CD4-positive, alpha-beta T cell treated with Interferon gamma for 1 hour (primary cell): ENCODE data around the gene MXRA7.

Source experiments
- DNase-seq: peaks from one replicate; pipeline ENCODE4 v3.0.0-alpha.2; 2020

The MXRA7 gene

GRCh38 chr17:76695059-76695831 lies 15.5 kb downstream of the MXRA7 start:
- no peak for DNase-seq

GRCh38 chr17:76691379-76692191 lies 19.2 kb downstream of the MXRA7 start:
- no peak for DNase-seq

GRCh38 chr17:76690596-76691280 lies 20.0 kb downstream of the MXRA7 start:
- DNase-seq, result no peak

- no peak for DNase-seq
Measured at GRCh38 chr17:76689859-76690258, 20.9 kb downstream of the MXRA7 start.

- no peak for DNase-seq
Measured at GRCh38 chr17:76688165-76688622, 22.6 kb downstream of the MXRA7 start.

- DNase-seq, result no peak
Measured at GRCh38 chr17:76687298-76688164, 23.2 kb downstream of the MXRA7 start.

- DNase-seq, result no peak
Measured at GRCh38 chr17:76686538-76687297, 24.0 kb downstream of the MXRA7 start.

- DNase-seq, result no peak
Measured at GRCh38 chr17:76685846-76686245, 24.9 kb downstream of the MXRA7 start.

- DNase-seq, result no peak
Measured at GRCh38 chr17:76685366-76685765, 25.4 kb downstream of the MXRA7 start.

- DNase-seq, result no peak
Measured at GRCh38 chr17:76684756-76685155, 26.0 kb downstream of the MXRA7 start.

- DNase-seq, result no peak
Measured at GRCh38 chr17:76683921-76684745, 26.6 kb downstream of the MXRA7 start.

- no peak for DNase-seq
Measured at GRCh38 chr17:76683011-76683755, 27.6 kb downstream of the MXRA7 start.

- DNase-seq, result no peak
Measured at GRCh38 chr17:76682296-76682695, 28.5 kb downstream of the MXRA7 start.

- peak; percentile 65 for DNase-seq
Measured at GRCh38 chr17:76681222-76682137, 29.3 kb downstream of the MXRA7 start.

- no peak for DNase-seq
Measured at GRCh38 chr17:76679239-76679638, 31.5 kb downstream of the MXRA7 start.

GRCh38 chr17:76678330-76678729 lies 32.4 kb downstream of the MXRA7 start:
- peak; percentile 15 for DNase-seq

GRCh38 chr17:76677406-76677805 lies 33.4 kb downstream of the MXRA7 start:
- no peak for DNase-seq

- DNase-seq, result no peak
Measured at GRCh38 chr17:76676629-76677028, 34.1 kb downstream of the MXRA7 start.

- no peak for DNase-seq
Measured at GRCh38 chr17:76675648-76676047, 35.1 kb downstream of the MXRA7 start.
